Measurements from ENCODE around the gene SPATA32. TPM values are rescaled to one million over a fixed set of nuclear protein-coding genes. Genes with fewer than 3 reads are reported as not detected.
A peak's percentile ranks its signal among the peaks of the same experiment; 100 is the strongest.

The SPATA32 gene
- total RNA-seq, 1 donor from 2014 or later, result not detected

DNA sequence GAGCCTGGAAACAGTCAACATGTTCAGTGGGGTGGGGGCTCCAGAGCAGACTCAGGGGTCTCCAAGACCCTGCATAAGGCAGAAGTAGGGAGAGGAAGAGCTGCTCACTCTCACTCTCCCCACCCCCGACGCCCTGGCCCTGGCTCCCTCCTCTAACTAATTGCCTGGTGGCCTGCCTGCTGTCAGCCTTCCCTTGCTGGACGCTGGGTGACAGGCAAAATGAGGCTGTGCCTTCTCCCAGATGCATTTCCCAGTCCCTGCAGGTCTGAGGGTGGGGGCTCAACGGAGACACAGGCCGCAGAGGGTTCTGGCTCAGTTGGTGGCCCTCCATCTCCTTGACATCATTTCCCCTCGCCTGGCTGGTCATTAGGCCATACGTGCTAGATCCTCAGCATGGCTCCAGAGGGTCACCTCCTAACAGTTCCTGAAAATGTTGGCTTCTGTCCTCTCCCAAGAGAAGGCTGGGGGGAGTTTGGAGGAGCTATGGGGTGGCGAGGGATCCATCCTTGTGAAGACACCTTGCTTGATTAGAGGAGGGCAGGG lies 38.8 kb downstream of the SPATA32 start:
- Mint-ChIP-seq H3K9me3 (ENCODE audit: low read depth) (no peaks in the 10 kb centered on the region), H3K27me3 (ENCODE audit: low read depth) (peaks cover 5% of the 10 kb centered on the region), H3K4me3 (ENCODE audit: unreplicated experiment) (peak overlapping the region; percentile 61), H3K27ac (ENCODE audit: unreplicated experiment) (no peak overlapping the region), H3K36me3 (ENCODE audit: low read depth) (no peaks in the 10 kb centered on the region), H3K4me1 (ENCODE audit: low read depth) (peaks cover 7% of the 10 kb centered on the region)
- DNase-seq (ENCODE audit: low spot score), result no peak
- TF ChIP-seq, protein P1, sequence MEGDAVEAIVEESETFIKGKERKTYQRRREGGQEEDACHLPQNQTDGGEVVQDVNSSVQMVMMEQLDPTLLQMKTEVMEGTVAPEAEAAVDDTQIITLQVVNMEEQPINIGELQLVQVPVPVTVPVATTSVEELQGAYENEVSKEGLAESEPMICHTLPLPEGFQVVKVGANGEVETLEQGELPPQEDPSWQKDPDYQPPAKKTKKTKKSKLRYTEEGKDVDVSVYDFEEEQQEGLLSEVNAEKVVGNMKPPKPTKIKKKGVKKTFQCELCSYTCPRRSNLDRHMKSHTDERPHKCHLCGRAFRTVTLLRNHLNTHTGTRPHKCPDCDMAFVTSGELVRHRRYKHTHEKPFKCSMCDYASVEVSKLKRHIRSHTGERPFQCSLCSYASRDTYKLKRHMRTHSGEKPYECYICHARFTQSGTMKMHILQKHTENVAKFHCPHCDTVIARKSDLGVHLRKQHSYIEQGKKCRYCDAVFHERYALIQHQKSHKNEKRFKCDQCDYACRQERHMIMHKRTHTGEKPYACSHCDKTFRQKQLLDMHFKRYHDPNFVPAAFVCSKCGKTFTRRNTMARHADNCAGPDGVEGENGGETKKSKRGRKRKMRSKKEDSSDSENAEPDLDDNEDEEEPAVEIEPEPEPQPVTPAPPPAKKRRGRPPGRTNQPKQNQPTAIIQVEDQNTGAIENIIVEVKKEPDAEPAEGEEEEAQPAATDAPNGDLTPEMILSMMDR (IDR thresholded peaks at IDR 0.05), result no peak

DNA sequence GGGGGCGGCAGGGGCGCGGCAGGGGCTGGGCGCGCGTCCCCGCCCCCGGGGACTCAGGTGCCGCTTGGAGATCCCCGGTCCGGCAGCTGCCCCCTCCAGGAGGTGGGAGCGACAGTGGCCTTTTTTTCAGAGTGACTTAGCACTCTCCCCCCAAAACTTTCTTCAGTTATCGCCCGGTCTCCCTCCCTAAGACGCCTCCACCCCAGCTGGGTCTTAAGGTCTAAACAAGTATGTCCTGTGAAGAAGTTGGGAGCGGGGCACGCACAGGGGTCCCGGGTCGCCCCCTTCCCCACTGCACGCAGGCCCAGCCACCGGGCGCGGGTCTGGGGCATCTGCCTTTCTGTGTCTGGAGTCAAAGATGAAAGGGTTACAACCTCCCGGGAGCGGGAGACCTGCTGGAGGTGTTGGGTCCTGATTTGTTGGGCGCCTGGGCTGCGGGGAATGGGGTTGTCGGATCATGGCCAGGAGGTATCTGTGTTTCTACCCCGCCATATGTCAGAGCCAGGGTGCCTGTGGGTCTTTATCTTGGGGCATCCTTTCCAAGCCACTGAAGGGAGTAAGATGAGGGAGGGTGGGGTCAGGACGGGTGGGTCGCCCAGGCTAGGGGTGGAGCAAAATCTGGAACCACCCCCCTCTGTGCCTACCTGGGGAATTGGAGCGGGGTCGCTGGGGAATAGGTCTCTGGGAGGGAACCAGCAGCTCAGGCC lies 39.5 kb downstream of the SPATA32 start:
- H3K4me1 Mint-ChIP-seq (ENCODE audit: low read depth), result peaks cover 7% of the 10 kb centered on the region
- DNase-seq (ENCODE audit: low spot score), result no peak
- H3K27me3 Mint-ChIP-seq (ENCODE audit: low read depth), result peaks cover 5% of the 10 kb centered on the region
- H3K36me3 Mint-ChIP-seq (ENCODE audit: low read depth), result no peaks in the 10 kb centered on the region
- TF ChIP-seq, protein P1 (IDR thresholded peaks at IDR 0.05), result no peak
- H3K27ac Mint-ChIP-seq (ENCODE audit: unreplicated experiment), result no peak overlapping the region
- peak overlapping the region; percentile 61 for H3K4me3 Mint-ChIP-seq (ENCODE audit: unreplicated experiment)
- no peaks in the 10 kb centered on the region for H3K9me3 Mint-ChIP-seq (ENCODE audit: low read depth)

DNA sequence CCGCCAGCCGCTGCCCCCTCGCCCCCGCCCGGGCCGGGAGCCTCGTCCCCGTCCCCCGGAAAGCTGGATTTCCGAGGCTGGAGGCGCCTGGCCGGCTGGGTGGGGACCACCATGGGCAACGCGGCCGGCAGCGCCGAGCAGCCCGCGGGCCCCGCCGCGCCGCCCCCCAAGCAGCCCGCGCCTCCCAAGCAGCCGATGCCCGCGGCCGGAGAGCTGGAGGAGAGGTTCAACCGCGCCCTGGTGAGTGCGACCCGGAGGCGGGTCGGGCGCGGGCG lies 39.9 kb downstream of the SPATA32 start:
- TF ChIP-seq, protein P1 (IDR thresholded peaks at IDR 0.05), result no peak
- DNase-seq (ENCODE audit: low spot score), result no peak
- Mint-ChIP-seq H3K27me3 (ENCODE audit: low read depth) (peaks cover 5% of the 10 kb centered on the region), H3K36me3 (ENCODE audit: low read depth) (no peaks in the 10 kb centered on the region), H3K27ac (ENCODE audit: unreplicated experiment) (no peak overlapping the region), H3K4me1 (ENCODE audit: low read depth) (peaks cover 7% of the 10 kb centered on the region), H3K9me3 (ENCODE audit: low read depth) (no peaks in the 10 kb centered on the region), H3K4me3 (ENCODE audit: unreplicated experiment) (no peak overlapping the region)

DNA sequence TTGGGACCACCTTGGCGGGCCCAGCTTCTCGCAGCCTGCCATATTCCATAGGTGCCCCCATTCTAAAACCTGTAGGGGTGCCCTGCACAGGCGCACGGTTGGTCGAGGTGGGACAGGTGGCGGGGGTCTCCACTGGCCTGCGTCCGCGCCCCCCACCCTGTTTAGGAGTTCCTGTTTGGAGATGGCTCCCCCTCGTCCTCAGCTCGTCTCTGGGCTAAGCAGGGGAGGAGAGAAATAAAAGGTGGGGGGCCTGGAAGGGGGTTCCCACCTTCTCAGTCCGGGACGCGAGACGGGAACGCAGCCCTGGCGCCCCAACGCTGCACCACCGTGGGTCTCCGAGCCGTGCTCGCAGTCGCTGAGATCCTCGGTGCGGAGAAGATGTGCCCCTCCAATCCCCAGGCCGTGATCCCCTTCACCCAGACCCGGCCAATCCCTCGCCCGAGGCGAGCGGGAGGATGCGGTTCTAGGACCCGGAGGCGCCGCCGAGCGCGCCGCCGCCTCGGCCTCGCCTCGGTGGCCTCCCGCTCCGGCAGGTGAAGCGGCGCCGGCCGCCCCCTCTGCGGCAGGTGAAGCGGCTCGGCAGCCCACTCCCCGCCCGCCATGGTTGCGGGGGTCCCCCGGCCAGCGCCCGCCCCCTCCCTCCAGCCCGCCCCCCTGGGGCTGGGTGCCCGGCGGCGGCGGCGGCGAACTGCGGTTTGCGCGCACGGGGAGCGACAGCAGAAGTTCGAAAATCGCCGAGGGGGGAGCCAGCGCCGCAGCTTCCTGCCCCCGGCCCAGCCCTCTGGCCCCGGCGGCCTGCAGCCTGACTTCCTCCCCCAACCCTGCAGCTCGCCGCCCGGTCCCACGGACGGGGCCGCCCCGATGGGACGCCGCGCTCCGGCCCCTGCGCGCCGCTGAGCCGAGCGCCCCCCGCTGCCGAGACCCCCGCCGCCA lies 40.5 kb downstream of the SPATA32 start, which contains the start of gene FMNL1:
Gene FMNL1, plus strand, starts transcription at position 805 of the 933 bp plus-strand sequence. CDS start 240 bp downstream, outside the sequence.
- H3K27me3 Mint-ChIP-seq (ENCODE audit: low read depth), result peaks cover 5% of the 10 kb centered on the region

More for the DNA sequence above, 40.5 kb downstream of the SPATA32 start, which contains the start of gene FMNL1:
- H3K4me1 Mint-ChIP-seq (ENCODE audit: low read depth), result peaks cover 7% of the 10 kb centered on the region
- DNase-seq (ENCODE audit: low spot score), result no peak
- no peaks in the 10 kb centered on the region for H3K36me3 Mint-ChIP-seq (ENCODE audit: low read depth)
- no peaks in the 10 kb centered on the region for H3K9me3 Mint-ChIP-seq (ENCODE audit: low read depth)
- H3K4me3 Mint-ChIP-seq (ENCODE audit: unreplicated experiment), result peak within 1 kb of the TSS; percentile 61
- H3K27ac Mint-ChIP-seq (ENCODE audit: unreplicated experiment), result no peak within 1 kb of the TSS
- TF ChIP-seq, protein P1 (IDR thresholded peaks at IDR 0.05), result no peak

Data from chondrocyte (in vitro differentiated cells).